NCI-H1417 treated with DMSO at 0.1 percent for 48 hours (cell line): ENCODE data around the gene STIM1.
"Not testable (repeated sequence)": the region's sequence is repeated elsewhere in the genome, so short reads cannot be mapped to it uniquely, and the experiment has no call there.

Experiments
- DNase-seq: peaks from one replicate; lab custom pipeline; 2025; lab: John Stamatoyannopoulos, UW

The STIM1 gene

DNA sequence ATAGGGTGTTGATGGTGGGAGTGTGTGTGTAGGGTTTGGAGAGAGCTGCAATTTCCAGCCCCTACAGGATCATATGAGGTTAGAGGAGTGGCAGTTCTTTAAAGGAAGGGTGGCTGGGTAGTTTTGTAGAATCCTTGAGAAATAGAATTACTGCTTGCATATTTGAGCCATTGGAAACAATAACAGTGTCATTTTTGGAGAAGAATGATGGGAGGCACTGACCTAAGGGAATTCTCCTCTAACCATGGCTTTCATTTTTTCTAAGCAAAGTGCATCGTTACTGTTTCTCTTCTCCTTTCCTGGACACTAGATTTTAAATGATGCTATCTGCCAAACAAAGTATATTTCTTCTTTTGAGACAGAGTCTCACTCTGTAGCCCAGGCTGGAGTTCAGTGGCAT, 172.3 kb downstream of the STIM1 start:
- DNase-seq: no peak

DNA sequence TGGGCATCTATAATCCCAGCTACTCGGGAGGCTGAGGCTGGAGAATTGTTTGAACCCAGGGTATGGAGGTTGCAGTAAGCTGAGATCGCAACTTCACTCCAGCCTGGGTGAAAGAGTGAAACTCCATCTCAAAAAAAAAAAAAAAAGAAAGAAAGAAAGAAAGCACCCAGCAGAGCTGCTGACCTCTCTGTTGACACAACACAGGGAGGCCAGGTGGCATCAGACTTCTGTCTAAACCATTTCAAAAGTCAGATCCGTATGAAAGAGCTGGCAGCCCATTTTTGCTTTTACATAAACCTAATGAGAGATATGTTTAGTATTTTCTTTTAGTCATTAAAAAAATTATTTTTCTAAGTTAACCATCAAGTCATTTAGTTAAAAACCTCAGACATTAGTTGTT, 174.7 kb downstream of the STIM1 start:
- no peak for DNase-seq

DNA sequence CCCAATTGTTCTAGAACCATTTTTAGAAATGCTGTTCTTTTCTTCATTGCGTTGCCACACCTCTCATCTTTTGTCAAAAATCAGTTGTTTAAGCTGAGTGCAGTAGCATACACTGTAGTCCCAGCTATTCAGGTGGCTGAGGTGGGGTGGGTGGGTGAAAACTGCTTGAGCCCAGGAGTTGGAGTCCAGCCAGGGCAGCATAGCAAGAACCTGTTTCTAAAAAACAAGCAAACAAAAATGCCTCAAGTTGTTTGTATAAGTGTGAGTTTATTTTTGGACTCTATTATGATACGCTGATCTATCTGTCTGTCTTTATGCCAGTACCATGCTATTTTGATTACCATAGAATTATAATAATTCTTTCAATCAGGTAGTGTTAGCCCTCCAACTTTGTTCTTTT, 176.6 kb downstream of the STIM1 start:
- DNase-seq: no peak

DNA sequence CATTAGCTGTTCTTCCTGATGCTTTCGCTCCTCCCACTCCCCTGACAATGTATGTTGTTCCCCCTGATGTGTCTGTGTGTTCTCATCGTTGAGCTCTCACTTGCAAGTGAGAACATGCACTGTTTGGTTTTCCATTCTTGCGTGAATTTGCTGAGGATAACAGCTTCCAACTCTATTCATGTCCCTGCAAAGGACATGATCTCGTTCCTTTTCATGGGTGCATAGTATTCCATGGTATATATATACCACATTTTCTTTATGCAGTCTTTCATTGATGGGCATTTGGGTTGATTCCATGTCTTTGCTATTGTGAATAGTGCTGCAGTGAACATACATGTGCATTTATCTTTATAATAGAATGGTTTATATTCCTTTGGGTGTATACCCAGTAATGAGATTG, 180.5 kb downstream of the STIM1 start:
- DNase-seq: no peak

DNA sequence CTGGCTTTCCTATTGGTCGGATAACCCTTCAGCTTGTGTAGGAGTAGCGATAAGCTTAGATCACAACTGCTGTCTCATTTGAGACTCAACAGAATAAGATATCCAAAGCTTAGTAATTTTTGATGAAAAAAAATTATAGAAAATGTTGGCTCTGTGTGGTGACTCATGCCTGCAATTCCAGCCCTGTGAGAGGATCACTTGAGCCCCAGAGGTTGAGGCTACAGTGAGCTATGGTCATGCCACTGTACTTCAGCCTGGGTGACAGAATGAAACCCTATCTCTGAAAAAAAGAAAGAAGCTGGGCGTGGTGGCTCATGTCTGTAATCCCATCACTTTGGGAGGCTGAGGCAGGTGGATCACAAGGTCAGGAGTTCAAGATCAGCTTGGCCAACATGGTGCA, 183.5 kb downstream of the STIM1 start:
- no peak for DNase-seq

DNA sequence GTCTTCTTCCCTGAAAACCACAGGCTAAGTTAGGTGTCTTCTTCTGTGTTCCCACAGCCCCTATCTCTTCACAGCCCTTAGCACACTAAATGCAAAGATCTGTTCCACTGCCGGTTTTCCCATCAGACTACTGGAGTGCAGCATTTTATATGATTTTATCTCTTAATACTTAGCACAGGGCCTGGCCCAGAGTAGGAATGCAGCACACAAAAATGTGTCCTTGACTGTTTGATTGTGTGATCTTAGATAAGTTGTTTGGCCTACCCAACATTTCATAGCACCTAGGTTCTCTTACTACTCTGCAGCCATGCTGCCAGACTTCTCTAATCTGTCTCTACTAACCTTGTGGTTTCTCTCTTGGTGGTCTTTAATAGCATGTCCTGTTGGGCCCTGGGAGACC, 185.0 kb downstream of the STIM1 start:
- DNase-seq: no peak

DNA sequence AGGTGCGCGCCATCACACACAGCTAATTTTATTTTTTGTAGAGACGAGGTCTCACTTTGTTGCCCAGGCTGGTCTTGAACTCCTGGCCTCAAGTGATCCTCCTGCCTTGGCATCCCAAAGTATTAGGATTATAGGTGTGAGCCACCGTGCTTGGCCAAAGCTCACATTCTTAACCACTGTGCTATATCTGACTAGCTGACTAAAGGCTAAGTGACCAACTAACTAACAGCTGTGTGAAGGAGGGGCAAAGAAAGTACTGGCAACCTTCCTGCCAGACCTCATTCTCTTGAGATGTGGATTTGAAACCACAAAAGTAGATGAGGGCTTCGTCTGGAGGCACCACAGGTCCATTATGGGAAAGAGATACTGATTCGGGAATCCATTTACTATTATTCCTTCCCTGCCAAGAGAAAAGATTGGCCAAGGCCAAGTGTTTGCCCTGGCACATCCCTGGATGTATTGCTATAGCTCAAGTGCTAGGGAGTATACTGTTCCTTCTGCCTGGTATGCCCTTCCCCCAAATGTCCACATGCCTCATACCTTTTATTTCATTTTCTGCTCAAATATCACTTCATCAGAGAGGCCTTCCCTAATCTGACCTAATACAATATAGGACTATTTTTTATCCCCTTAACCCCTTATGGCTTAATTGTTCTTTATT, 186.4 kb downstream of the STIM1 start:
- no peak for DNase-seq

DNA sequence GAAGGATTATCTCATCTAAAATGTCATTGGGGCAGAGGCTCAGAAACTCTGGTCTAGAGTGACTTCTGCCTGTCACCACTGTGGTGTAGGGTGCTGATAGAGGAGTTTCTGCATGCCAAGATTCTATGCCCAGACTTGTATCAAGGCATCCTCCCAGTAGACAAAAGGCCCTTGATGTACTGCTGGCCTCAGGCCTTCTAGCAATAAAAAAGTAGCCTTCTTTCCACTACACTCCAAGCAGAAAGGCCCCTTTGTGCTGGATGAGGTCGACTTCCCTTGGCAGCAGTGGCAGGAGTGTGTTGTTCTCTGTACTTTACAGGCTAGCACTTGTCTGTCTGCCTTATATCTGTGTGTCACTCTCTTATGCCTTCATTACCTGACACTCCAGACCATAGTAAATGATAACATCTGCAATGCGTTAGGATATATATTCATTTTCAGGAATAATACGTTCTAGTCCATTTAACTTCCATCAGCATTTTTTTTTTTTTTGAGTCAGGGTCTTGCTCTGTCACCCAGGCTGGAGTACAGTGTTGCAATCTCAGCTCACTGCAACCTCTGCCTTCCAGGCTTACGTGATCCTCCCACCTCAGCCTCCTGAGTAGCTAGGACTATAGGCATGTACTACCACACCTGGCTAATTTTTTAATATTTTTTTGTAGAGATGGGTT, 189.6 kb downstream of the STIM1 start:
- no peak for DNase-seq

DNA sequence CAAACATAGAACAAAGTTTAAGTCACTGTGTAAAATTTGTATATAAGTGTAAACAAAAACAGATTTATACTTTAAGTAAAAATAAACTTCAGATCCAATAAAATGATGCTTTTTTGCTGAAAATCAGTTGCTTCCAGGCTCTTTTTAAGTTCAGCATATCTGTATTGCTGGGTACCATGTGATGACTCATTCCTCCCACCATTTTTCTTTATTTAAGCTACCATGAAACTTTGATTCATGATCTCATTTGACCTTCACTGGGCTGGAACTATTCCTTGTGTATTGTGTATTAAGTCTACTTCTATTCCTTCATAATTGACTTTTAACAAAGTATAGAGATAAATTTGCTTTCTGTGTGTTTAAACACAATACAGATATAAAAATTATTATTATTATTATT, 192.9 kb downstream of the STIM1 start:
- DNase-seq: no peak

DNA sequence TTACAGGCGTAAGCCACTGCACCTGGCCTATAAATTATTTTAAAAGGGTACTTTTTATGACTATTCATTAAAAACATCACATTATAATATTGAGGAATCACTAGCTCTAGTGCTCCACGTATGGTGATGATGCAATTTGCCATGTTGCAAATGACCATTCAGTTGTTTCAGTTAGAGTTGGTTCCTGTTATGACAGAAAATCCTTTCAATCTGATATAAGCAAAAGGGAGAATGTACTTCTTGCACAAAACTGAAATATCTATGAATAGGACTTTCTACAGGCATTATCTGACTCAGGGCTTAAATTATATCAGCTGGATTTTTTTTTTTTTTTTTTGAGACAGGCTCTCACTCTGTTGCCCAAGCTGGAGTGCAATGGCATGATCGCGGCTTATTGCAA, 193.5 kb downstream of the STIM1 start:
- no peak for DNase-seq

DNA sequence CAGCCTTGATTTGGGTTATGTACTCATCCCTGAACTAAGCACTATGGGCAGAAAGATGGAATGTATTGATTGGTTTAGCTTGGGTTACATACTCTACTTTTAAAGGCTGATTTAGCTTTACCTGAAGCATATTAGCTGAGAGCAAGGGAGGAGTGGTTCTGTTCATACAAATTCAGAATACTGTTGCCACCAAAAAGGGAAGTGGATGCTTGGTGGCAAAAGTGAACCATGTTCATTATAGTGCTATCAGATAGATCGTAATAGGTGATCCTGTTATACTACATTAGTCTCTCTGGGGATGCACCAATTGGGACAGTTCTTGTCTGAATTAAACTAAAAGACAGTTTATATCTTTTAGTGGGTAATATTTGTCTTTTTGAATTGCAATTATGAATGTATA, 194.7 kb downstream of the STIM1 start:
- DNase-seq: no peak

DNA sequence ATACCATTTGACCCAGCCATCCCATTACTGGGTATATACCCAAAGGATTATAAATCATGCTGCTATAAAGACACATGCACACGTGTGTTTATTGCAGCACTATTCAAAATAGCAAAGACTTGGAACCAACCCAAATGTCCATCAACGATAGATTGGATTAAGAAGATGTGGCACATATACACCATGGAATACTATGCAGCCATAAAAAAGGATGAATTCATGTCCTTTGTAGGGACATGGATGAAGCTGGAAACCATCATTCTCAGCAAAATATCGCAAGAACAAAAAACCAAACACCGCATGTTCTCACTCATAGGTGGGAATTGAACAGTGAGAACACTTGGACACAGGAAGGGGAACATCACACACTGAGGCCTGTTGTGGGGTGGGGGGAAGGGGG, 197.7 kb downstream of the STIM1 start:
- not testable (repeated sequence) for DNase-seq

DNA sequence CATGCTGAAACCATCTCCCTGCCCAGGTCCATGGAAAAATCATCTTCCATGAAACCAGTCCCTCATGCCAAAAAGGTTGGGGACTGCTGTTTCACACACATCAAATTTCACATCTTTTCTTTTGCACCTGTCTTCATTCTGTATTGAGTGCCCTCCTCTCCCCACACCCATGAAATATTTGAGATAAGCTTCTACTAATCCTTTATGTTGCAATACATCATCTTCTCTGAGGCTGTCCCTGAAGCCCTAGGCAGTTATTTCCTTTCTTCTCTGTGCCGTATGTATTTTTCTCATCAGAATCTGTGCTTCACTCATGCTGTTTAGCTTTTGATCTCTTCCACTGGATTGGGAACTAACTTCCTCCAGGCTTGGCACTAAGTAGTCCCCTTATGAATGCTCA, 199.2 kb downstream of the STIM1 start:
- DNase-seq: no peak

DNA sequence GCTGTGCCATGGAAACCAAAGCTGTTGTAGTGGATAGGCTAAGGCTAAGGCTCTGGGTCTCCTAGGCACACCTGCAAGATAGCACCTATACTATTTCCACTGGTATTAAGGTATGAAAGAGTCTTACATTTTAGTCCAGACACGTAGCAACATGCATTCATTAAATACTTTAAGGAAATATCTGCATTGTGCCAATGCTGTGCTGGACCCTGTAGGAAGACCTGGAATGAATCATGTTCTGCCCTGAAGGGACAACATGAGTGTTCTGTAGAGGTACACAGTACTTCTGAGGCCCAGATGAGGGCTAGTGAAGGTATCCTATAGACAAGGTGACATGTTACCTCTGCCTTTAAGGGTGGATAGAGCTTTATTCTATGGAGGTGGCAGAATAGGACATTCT, 204.0 kb downstream of the STIM1 start:
- no peak for DNase-seq

DNA sequence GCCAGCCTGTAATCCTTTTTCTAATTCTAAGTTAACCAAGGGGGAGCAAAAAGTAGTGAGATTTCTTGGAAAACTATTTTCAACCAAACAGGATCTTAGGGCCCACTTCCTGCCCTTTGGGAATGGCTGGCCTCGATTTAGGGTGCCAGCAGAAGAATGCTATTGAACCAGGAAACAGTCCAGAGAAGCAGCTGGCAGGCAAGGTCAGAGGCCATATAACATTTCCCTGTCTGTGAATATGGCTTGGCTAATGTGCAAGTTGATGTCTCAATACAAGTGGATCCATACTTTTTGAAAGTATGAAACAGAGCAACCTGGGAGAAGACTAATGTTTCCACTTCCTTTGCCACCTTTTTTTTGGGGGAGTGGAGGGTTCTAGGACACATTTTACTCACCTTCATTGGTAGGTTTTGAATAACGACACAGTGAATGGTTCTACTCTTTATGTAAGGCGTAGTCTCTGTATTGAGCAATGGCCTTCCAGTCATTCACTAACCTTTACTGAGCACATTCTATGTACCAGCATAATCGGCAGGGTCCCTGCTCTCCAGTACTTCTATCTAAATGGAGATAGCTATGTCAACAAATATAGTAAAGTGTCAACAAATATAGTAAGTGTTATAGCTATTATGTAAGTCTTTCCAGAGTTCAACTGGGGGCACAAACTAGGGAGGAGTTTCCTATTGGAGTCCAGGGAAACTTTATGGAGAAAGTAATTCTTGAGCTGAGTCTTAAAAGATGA, 204.9 kb downstream of the STIM1 start:
- no peak for DNase-seq

DNA sequence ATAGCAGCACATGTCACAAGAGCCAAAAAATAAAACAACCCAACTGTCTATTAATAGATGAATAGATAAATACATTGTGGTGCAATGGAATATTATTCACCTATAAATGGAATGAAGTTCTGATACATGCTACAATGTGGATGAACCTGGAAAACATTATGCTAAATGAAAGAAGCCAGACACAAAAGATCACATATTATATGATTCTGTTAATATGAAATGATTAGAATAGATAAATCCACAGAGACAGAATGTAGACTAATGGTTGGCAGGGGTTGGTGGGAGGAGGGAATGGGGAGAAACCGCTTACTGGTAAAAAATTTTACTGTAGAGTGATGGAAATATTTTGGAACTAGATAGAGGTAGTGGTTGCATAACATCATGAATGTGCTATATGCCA, 206.2 kb downstream of the STIM1 start:
- DNase-seq: no peak

DNA sequence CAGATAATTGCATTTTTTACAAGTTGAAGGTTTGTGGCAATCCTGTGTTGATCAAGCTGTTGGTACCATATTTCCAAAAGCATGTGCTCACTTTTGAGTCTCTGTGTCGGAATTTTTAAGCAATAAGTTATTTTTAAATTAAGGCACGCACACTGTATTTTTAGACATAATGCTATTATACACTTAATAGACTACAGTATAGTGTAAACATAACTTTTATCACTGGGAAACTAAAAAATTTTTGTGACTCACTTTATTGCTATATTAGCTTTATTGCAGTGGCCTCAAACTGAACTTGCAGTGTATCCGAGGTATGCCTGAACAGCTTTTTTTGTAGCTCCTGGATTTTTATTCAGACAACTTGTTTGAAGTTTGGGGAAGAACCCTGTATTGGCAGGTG, 207.9 kb downstream of the STIM1 start:
- no peak for DNase-seq

DNA sequence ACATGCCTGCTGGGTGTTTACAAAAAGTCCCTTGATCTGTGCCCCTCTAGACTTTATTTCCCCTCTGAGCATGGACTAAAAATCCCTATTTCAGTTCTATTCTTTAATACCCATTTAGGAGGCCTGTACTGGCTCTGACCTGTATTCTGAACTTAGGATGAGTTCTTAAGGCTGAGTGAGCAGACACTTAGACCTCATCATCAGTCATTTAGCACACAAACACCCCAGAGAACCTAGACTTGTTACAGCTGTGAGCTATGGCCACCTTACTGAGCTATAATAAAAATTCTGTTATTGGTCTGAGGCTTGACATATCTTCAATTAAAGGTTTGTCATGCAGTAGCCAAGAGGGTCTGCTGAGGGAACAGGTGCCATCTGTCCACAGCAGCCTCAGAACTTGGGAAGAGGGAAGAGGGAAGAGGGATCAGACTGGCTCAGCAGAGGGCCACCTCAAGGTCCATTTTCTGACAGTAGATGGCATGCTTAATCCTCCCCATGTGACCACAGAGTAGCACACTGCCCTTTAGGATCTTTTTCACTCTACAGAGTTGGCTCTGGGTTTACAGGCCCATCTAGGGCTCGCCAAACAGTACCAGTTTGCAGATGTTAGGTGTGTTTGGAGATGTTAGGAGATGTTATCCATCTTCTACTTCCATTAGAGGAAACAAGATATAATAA, 209.0 kb downstream of the STIM1 start:
- DNase-seq: no peak

DNA sequence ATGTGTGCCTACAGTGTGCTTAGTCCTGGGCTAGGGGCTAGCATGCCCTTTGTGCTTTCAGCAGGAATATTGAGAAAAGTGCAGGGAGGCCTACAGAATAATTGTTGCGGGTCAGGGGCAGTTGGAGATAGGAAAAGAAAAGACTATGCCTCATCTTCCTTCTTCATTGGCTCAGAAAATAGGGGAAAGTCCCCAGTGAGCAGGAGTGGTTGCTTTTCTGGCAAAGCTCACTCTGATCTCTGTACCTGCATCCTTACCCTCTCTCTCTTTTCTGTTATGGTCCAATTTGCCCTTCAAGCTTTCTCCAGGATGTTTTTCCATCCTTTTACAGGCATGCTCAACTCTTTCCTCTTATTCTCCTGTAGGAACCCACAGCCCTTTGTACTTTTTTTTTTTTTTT, 209.6 kb downstream of the STIM1 start:
- DNase-seq: no peak

DNA sequence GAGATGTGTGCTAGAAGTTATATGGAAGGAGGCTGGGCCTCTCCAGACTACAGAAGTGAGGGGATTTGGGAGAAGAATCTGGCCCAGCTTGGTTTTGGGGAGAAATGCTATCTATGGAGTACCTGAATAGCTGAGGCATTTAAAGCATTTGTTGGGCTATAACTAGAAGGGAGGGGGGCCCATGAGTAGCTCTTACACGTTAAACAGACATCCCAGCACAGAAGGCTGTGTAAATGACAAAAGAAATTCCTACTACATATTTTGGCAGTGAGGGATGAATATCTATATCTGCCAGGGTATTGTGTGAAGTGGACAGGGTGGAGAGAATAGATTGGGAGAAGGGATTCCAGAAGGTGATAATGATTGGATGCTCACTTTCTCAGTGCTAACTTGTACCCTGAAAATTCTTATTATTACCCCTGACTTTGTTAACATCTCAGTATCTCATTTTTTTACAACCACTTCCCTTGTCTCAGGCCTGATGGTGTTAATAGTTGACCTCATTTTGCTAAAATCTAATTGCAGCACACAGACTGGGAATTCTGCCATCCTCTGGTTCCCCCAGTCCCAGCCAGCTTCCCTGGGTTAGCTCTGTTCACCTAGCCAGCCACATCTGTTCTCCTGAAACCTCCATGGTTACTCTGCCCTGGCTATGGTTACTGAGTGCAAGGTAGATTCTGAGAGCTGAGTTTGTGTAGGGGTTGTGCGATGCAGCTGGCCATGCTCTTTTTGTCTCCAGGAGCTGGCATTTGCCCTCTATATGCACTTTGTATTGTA, 210.3 kb downstream of the STIM1 start:
- no peak for DNase-seq

DNA sequence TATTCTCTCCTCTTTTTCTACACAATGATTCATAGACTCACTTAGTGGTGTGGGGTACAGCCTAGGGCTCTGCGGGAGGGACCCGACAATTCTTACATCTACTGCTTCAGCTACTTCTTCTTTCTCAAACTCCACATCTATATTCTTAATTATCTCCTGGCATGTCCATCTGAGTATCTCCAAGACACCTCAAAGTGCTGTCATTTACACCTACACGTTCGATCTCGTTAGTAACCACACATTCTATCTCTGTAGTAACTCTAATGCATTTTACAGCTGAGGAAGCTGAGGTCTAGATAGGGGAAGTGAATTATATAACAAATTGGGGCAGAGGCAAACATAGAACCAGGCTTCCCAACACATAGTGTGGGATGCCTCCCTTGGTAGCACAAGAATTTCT, 211.4 kb downstream of the STIM1 start:
- DNase-seq: no peak

DNA sequence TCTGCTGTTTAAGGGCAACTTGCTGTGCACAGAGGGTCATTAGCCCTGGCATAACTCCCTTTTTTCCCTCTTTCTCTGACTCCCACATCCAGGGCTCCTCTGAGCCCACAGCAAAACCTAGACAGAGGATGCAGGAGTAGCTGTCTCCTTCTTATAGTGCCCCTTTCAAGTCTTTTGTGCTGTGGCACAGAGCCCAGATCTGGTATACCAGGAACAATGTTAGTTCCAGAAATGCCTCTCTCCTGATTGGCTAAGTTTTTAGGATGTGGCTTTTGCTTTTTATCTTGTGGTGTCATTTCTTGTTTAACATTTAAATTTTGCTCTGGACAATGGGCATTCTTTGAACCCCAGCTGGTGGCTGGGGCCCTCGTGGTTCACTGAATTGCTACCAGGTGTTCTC, 213.5 kb downstream of the STIM1 start:
- no peak for DNase-seq
